Ascending aorta (tissue), 2 donors: ENCODE data around the gene ZNF10. TPM values are rescaled to one million over a fixed set of nuclear protein-coding genes. Genes with fewer than 3 reads are reported as not detected.

ENCODE experiments used
- DNase-seq, 2 donors: peaks; one replicate each; pipeline ENCODE4 v3.0.0-alpha.2; 2019; ENCODE audit warnings: low spot score in 2 of 2
- H3K27ac ChIP-seq, 2 donors: fragments of 200-600 bp; sonication (generic); one replicate each; pipeline ENCODE4 v1.5.1; 2016 to 2017; ENCODE audit warnings: mild to moderate bottlenecking in 1 of 2
- H3K27me3 ChIP-seq: fragments of 200-600 bp; sonication (generic); one replicate; pipeline ENCODE4 v1.5.1; 2017
- H3K36me3 ChIP-seq, 2 donors: fragments of 200-600 bp; sonication (generic); one replicate each; pipeline ENCODE4 v1.5.1; 2016
- H3K4me1 ChIP-seq, 2 donors: fragments of 200-600 bp; sonication (generic); one replicate each; pipeline ENCODE4 v1.5.1; 2016 to 2017; ENCODE audit warnings: mild to moderate bottlenecking in 1 of 2
- H3K4me3 ChIP-seq, 2 donors: fragments of 200-600 bp; sonication (generic); one replicate each; pipeline ENCODE4 v1.5.1; 2016 to 2017; ENCODE audit warnings: mild to moderate bottlenecking in 1 of 2
- H3K9me3 ChIP-seq, 2 donors: fragments of 200-600 bp; sonication (generic); one replicate each; pipeline ENCODE4 v1.5.1; 2016
- CTCF ChIP-seq, 3 experiments: fragments of 200-600 bp in 2 of 3; fragments of 450-650 bp in 1 of 3; sonication (generic) in 2 of 3; IDR thresholded peaks; one replicate each; pipeline ENCODE4 v1.5.1; 2016 to 2019; ENCODE audit warnings: antibody characterized with exemption in 3 of 3, mild to moderate bottlenecking in 1 of 3, moderate library complexity in 1 of 3
- intact Hi-C: fragments of 100-400 bp; cut with DNase I; formaldehyde crosslinking; loops from one replicate; pipeline ENCODE4 v1.15.1; 2023
- total RNA-seq: library from RNA; depleted of rRNA; stranded (reverse); fragments of >200 nt; gene quantifications from one replicate; pipeline ENCODE4 v1.1.0, GENCODE V29; 2016

The ZNF10 gene
- total RNA-seq, 1 donor from 2014 or later, result 3.8 TPM

GRCh38 chr12:133172491-133172890, 42.1 kb downstream of the ZNF10 start:
- peaks cover 23 to 50% of the 10 kb centered on the region in 2 donors for H3K9me3 ChIP-seq

GRCh38 chr12:133174901-133175300, 44.5 kb downstream of the ZNF10 start:
- Histone ChIP-seq H3K4me3 (no peak overlapping the region), H3K27me3 (no peaks in the 10 kb centered on the region), H3K36me3 (no peaks in the 10 kb centered on the region), H3K9me3 (peaks cover 17 to 57% of the 10 kb centered on the region in 2 donors), H3K27ac (no peak overlapping the region), H3K4me1 (no peaks in the 10 kb centered on the region)
- no peak for DNase-seq
- TF ChIP-seq CTCF (IDR thresholded peaks at IDR 0.05), result no peak
- intact Hi-C loops, result no loop called here

More at GRCh38 chr12:133172491-133172890, 42.1 kb downstream of the ZNF10 start:
- intact Hi-C loops, result no loop called here
- Histone ChIP-seq H3K27ac (no peak overlapping the region), H3K27me3 (no peaks in the 10 kb centered on the region), H3K4me1 (no peaks in the 10 kb centered on the region), H3K4me3 (no peak overlapping the region), H3K36me3 (no peaks in the 10 kb centered on the region)
- no peak for DNase-seq
- TF ChIP-seq CTCF (IDR thresholded peaks at IDR 0.05), result no peak

- intact Hi-C loops, result loop anchor here (1.0 kb wide), 3 partner anchors 50 to 195 kb away; partner anchors contain the start of genes ZNF10, ZNF140 and ZNF891
- Histone ChIP-seq H3K4me1 (no peaks in the 10 kb centered on the region), H3K36me3 (peaks cover 25 to 29% of the 10 kb centered on the region in 2 donors), H3K4me3 (peak overlapping the region; percentile 86), H3K27ac (no peak overlapping the region), H3K9me3 (peaks cover 24 to 79% of the 10 kb centered on the region in 2 donors), H3K27me3 (no peaks in the 10 kb centered on the region)
- TF ChIP-seq CTCF (IDR thresholded peaks at IDR 0.05), result no peak
- no peak for DNase-seq
Observed at GRCh38 chr12:133180669-133181068, 50.2 kb downstream of the ZNF10 start.

GRCh38 chr12:133181238-133181959, 51.0 kb downstream of the ZNF10 start, which contains the start of gene ZNF268:
Gene ZNF268, plus strand, starts transcription at chr12:133181495. Its CDS starts 503 bp downstream, at chr12:133181998.
- H3K4me1 ChIP-seq, result no peaks in the 10 kb centered on the region
- peaks cover 30 to 81% of the 10 kb centered on the region in 2 donors for H3K9me3 ChIP-seq
- intact Hi-C loops, result loop anchor here (1.0 kb wide), 3 partner anchors 51 to 196 kb away; partner anchors contain the start of genes ZNF10, ZNF140 and ZNF891
- H3K27ac ChIP-seq, result peak within 1 kb of the TSS; percentile 46 to 72
- H3K27me3 ChIP-seq, result no peaks in the 10 kb centered on the region
- DNase-seq, result peak; percentile 19 to 93
- H3K4me3 ChIP-seq, result peak within 1 kb of the TSS; percentile 86
- H3K36me3 ChIP-seq, result peaks cover 33 to 35% of the 10 kb centered on the region in 2 donors
- TF ChIP-seq CTCF (IDR thresholded peaks at IDR 0.05), result peak; percentile 49 to 76 (median 61)

- H3K4me1 ChIP-seq, result no peaks in the 10 kb centered on the region
- no peak for DNase-seq
- H3K4me3 ChIP-seq, result peak overlapping the region in 1 of 2 donors; percentile 5
- H3K36me3 ChIP-seq, result peaks cover 99 to 100% of the 10 kb centered on the region in 2 donors
- H3K27me3 ChIP-seq, result no peaks in the 10 kb centered on the region
- intact Hi-C loops, result no loop called here
- peaks cover 94 to 100% of the 10 kb centered on the region in 2 donors for H3K9me3 ChIP-seq
- TF ChIP-seq CTCF (IDR thresholded peaks at IDR 0.05), result no peak
- no peak overlapping the region for H3K27ac ChIP-seq
Observed at GRCh38 chr12:133190176-133190575, 59.7 kb downstream of the ZNF10 start.
